IMR-90 (cell line): Measurements from ENCODE around the gene CTNNA2.

ENCODE experiments used
- BHLHE40 ChIP-seq: fragments of 150-350 bp; IDR thresholded peaks from 2 replicates; pipeline ENCODE4 v1.6.1; 2016; ENCODE audit warnings: mild to moderate bottlenecking, low read depth, low read length
- CEBPB ChIP-seq: IDR thresholded peaks from 2 replicates; pipeline ENCODE4 v1.6.1; 2012; ENCODE audit warnings: low read depth, low read length, improper control_type of control experiment
- CTCF ChIP-seq: conservative IDR thresholded peaks from 2 replicates; pipeline ENCODE4 v1.5.1; 2012; ENCODE audit warnings: mild to moderate bottlenecking, low read depth, low read length, improper control_type of control experiment
- ELK1 ChIP-seq: fragments of 150-350 bp; IDR thresholded peaks from 2 replicates; pipeline ENCODE4 v1.6.1; 2016; ENCODE audit warnings: low read depth, mild to moderate bottlenecking, low read length, moderate library complexity, borderline replicate concordance
- MAZ ChIP-seq: IDR thresholded peaks from 2 replicates; pipeline ENCODE4 v1.6.1; 2012; ENCODE audit warnings: low read depth, mild to moderate bottlenecking, low read length, improper control_type of control experiment, moderate library complexity, borderline replicate concordance
- POLR2A ChIP-seq: IDR thresholded peaks from 2 replicates; pipeline ENCODE4 v1.6.1; 2012; ENCODE audit warnings: mild to moderate bottlenecking, low read depth, low read length
- RAD21 ChIP-seq: IDR thresholded peaks from 2 replicates; pipeline ENCODE4 v1.6.1; 2012; ENCODE audit warnings: low read length, improper control_type of control experiment
- RCOR1 ChIP-seq: IDR thresholded peaks from 2 replicates; pipeline ENCODE4 v1.6.1; 2012; ENCODE audit warnings: mild to moderate bottlenecking, low read length, improper control_type of control experiment; ENCODE audit not compliant: insufficient replicate concordance
- SMC3 ChIP-seq: fragments of 150-350 bp; IDR thresholded peaks from 2 replicates; pipeline ENCODE4 v1.6.1; 2016; ENCODE audit warnings: low read depth, mild to moderate bottlenecking, antibody characterized with exemption, low read length, moderate library complexity

- TF ChIP-seq CTCF (no peak), RAD21 (no peak), POLR2A (no peak), ELK1 (no peak), BHLHE40 (no peak), CEBPB (no peak), SMC3 (no peak), RCOR1 (no peak), MAZ (no peak)
These were observed 568.1 kb downstream of the CTNNA2 start for GRCh38 chr2:80080957-80081356.
